ENCODE data around the gene TTC17. TPM values are rescaled to one million over a fixed set of nuclear protein-coding genes. Genes with fewer than 3 reads are reported as not detected.

TTC17 gene
- total and polyA plus RNA-seq, 2 of the 4 experiments (the other 2 are of a cell fraction), result 56.3 to 61.3 TPM

DNA sequence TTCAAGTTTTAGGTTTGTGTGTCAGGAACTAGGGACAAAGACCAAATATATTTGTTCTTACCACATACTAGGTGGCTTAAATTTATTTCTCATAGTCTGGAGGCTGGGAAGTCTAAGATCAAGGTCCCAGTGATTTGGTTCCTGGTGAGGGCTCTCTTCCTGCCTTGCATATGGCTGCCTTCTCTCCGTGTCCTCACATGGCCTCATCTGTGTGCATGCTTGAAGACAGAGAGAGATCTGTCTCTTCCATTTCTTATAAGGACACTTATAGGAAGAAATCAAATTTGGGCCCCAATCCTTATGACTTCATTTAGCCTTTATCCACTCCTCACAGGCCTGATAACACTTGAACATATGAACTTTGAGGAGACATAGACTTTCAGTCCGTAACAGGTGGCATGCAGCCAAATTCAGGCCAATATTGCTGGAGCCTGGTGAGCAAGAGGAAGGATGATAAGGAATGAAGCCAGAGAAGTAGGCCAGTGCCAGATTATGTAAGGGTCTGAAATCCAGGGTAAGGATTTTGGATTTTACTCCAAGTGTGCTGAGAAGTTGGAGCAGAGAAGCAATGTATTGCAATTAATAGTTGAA lies 35.1 kb downstream of the TTC17 start:
- in situ Hi-C loops (cut with MboI; ENCODE audit: low sequenced_read_pairs) (no loop called here), dilution Hi-C loops (cut with HindIII; ENCODE audit: low sequenced_read_pairs, unreplicated experiment) (no loop called here), intact Hi-C loops (cut with micrococcal nuclease) (no loop called here)
- no peak for ATAC-seq (ENCODE audit: low read depth)
- Histone ChIP-seq H3K27me3 (ENCODE audit: control insufficient read depth, insufficient read depth, low read length) (no peaks in the 10 kb centered on the region), H3K4me3 (ENCODE audit: insufficient read depth, low read depth, low read length) (no peak overlapping the region), H4K8ac (ENCODE audit: low read depth in 2 of 2, low read length in 2 of 2) (no peak overlapping the region), H3K14ac (replicated peaks; ENCODE audit: low read depth, low read length) (no peak overlapping the region), H3K4me1 (ENCODE audit: control insufficient read depth, insufficient read depth, low read length) (no peaks in the 10 kb centered on the region), H2AFZ (replicated peaks; ENCODE audit: low read length, poor library complexity) (no peak overlapping the region), H3K9me3 (ENCODE audit: control insufficient read depth, insufficient read depth, low read length) (no peaks in the 10 kb centered on the region), H4K5ac (ENCODE audit: low read depth, low read length) (no peak overlapping the region), H3K79me1 (ENCODE audit: low read depth in 1 of 2, low read length in 2 of 2) (peaks cover 3 to 6% of the 10 kb centered on the region in 2 experiments; a peak in 2 of 4 replicates), H4K20me1 (ENCODE audit: insufficient read depth, low read length) (no peaks in the 10 kb centered on the region), H3K4ac (ENCODE audit: low read depth, low read length) (no peak overlapping the region), H2BK120ac (ENCODE audit: low read depth, low read length) (no peak overlapping the region), H3K36me3 (ENCODE audit: control insufficient read depth, insufficient read depth, low read length) (peaks cover 35% of the 10 kb centered on the region), H3K56ac (ENCODE audit: extremely low read depth, insufficient read depth, low read length) (no peak overlapping the region), H3K4me2 (ENCODE audit: low read depth, low read length) (no peak overlapping the region), H2BK5ac (ENCODE audit: low read depth, low read length, poor library complexity, severe bottlenecking) (no peak overlapping the region), H3K18ac (ENCODE audit: low read depth, low read length) (no peak overlapping the region), H3K23ac (ENCODE audit: low read depth, low read length) (no peak overlapping the region), H3K9me1 (ENCODE audit: insufficient read depth, low read length) (0 out of 2 replicates have a peak, but pooled peaks cover 3% of the 10 kb centered on the region), H2AK9ac (replicated peaks; ENCODE audit: low read depth, low read length, poor library complexity) (no peak overlapping the region), H3K27ac (ENCODE audit: insufficient read depth, low read length) (no peak overlapping the region), H4K91ac (ENCODE audit: insufficient read depth, low read depth, low read length) (no peak overlapping the region), H2BK20ac (ENCODE audit: low read depth, low read length) (no peak overlapping the region), H2BK15ac (ENCODE audit: low read depth, low read length) (no peak overlapping the region), H2AK5ac (ENCODE audit: low read depth, low read length) (no peak overlapping the region), H3K9ac (ENCODE audit: low read depth, low read length) (no peak overlapping the region)
- TF ChIP-seq RAD21 (IDR thresholded peaks at IDR 0.05; ENCODE audit: low read length), result no peak
- TF ChIP-seq RCOR1 (IDR thresholded peaks at IDR 0.05; ENCODE audit: insufficient replicate concordance, low read length), result no peak
- no peak for TF ChIP-seq SMC3 (IDR thresholded peaks at IDR 0.05; ENCODE audit: low read depth, low read length)
- no peak for TF ChIP-seq CHD1 (IDR thresholded peaks at IDR 0.05; ENCODE audit: low read depth, low read length)
- TF ChIP-seq, protein P1, sequence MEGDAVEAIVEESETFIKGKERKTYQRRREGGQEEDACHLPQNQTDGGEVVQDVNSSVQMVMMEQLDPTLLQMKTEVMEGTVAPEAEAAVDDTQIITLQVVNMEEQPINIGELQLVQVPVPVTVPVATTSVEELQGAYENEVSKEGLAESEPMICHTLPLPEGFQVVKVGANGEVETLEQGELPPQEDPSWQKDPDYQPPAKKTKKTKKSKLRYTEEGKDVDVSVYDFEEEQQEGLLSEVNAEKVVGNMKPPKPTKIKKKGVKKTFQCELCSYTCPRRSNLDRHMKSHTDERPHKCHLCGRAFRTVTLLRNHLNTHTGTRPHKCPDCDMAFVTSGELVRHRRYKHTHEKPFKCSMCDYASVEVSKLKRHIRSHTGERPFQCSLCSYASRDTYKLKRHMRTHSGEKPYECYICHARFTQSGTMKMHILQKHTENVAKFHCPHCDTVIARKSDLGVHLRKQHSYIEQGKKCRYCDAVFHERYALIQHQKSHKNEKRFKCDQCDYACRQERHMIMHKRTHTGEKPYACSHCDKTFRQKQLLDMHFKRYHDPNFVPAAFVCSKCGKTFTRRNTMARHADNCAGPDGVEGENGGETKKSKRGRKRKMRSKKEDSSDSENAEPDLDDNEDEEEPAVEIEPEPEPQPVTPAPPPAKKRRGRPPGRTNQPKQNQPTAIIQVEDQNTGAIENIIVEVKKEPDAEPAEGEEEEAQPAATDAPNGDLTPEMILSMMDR (conservative IDR thresholded peaks at IDR 0.05; ENCODE audit: low read depth, low read length), result no peak
- no peak for TF ChIP-seq POLR2A (IDR thresholded peaks at IDR 0.05; ENCODE audit: low read depth, low read length)
- TF ChIP-seq MAZ (IDR thresholded peaks at IDR 0.05; ENCODE audit: borderline replicate concordance, low read depth, low read length), result no peak
- TF ChIP-seq, protein P2, sequence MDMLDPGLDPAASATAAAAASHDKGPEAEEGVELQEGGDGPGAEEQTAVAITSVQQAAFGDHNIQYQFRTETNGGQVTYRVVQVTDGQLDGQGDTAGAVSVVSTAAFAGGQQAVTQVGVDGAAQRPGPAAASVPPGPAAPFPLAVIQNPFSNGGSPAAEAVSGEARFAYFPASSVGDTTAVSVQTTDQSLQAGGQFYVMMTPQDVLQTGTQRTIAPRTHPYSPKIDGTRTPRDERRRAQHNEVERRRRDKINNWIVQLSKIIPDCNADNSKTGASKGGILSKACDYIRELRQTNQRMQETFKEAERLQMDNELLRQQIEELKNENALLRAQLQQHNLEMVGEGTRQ (IDR thresholded peaks at IDR 0.05; ENCODE audit: low read depth, low read length), result no peak
- TF ChIP-seq MXI1 (IDR thresholded peaks at IDR 0.05; ENCODE audit: borderline replicate concordance, low read depth, low read length), result no peak
- TF ChIP-seq, protein P3, sequence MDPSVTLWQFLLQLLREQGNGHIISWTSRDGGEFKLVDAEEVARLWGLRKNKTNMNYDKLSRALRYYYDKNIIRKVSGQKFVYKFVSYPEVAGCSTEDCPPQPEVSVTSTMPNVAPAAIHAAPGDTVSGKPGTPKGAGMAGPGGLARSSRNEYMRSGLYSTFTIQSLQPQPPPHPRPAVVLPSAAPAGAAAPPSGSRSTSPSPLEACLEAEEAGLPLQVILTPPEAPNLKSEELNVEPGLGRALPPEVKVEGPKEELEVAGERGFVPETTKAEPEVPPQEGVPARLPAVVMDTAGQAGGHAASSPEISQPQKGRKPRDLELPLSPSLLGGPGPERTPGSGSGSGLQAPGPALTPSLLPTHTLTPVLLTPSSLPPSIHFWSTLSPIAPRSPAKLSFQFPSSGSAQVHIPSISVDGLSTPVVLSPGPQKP (IDR thresholded peaks at IDR 0.05; ENCODE audit: borderline replicate concordance, low read depth, low read length), result no peak
- no peak for TF ChIP-seq CEBPB (IDR thresholded peaks at IDR 0.05; ENCODE audit: low read depth, low read length)
- TF ChIP-seq RFX5 (IDR thresholded peaks at IDR 0.05; ENCODE audit: low read depth, low read length), result no peak
- no peak for TF ChIP-seq FOS (IDR thresholded peaks at IDR 0.05; ENCODE audit: low read depth, low read length)
- TF ChIP-seq MAFK (IDR thresholded peaks at IDR 0.05; ENCODE audit: low read depth, low read length), result no peak
- no peak for TF ChIP-seq BHLHE40 (IDR thresholded peaks at IDR 0.05; ENCODE audit: low read depth, low read length)
- TF ChIP-seq NFE2L2 (IDR thresholded peaks at IDR 0.05; ENCODE audit: low read depth, low read length), result no peak
- ChIA-PET CTCF (no interaction called here), POLR2A (ENCODE audit: unreplicated experiment) (no interaction called here)
- WGBS, 2 experiments (ENCODE audit: extremely low coverage in 2 of 2, insufficient read length in 1 of 2), result no CpG with 5 or more reads among the region's 2 CpGs
- peak; percentile 24 for DNase-seq
- BruUV-seq (replicated peaks), result no TSS peak
